K562 treated with DMSO at 1 percent for 4 hours (cell line): Measurements from ENCODE around the gene RPS6KL1. TPM values are rescaled to one million over a fixed set of nuclear protein-coding genes. Genes with fewer than 3 reads are reported as not detected.

ENCODE experiments used
- total RNA-seq: library from RNA; unstranded; fragments of 300-600 nt; gene quantifications from 2 replicates; pipeline ENCODE4 v1.2.3, GENCODE V29; 2022; ENCODE audit not compliant: insufficient read depth

Gene RPS6KL1
- 1.2 and 4.9 TPM in 2 replicates for total RNA-seq

GRCh38 chr14:74922752-74923401 is at the start of gene RPS6KL1:
Gene RPS6KL1 (minus strand): TSS chr14:74923260. CDS start chr14:74921541, 1,719 bp downstream.

GRCh38 chr14:74955229-74956026 is 32.4 kb upstream of the RPS6KL1 start, which contains the start of gene PGF:
Gene PGF (minus strand): TSS chr14:74955597. CDS start chr14:74955242, 355 bp downstream.

GRCh38 chr14:74881431-74882102 is 41.5 kb downstream of the RPS6KL1 start, which contains the start of gene DLST:
Gene DLST (plus strand): TSS chr14:74881916. CDS start chr14:74881954, 38 bp downstream.

GRCh38 chr14:74875941-74876913 is 46.8 kb downstream of the RPS6KL1 start, which contains the start of gene PROX2:
Gene PROX2 (minus strand): TSS chr14:74876145. CDS start chr14:74863834, 12,311 bp downstream.

Other genes starting within 250 kb of the RPS6KL1 start
- gene AREL1, start 210.2 kb downstream of the RPS6KL1 start, total RNA-seq, result 13.4 and 14.4 TPM in 2 replicates
- 23.1 and 28.1 TPM in 2 replicates for gene FCF1, start 210.1 kb downstream of the RPS6KL1 start, total RNA-seq
- gene YLPM1, start 159.9 kb downstream of the RPS6KL1 start, total RNA-seq, result 14.3 and 15.8 TPM in 2 replicates
- gene PROX2, start 47.1 kb downstream of the RPS6KL1 start, total RNA-seq, result 0.34 TPM in 1 of 2 replicates, not detected in the other
- 37.0 and 38.4 TPM in 2 replicates for gene DLST, start 41.3 kb downstream of the RPS6KL1 start, total RNA-seq
- 1.3 and 1.8 TPM in 2 replicates for gene PGF, start 32.3 kb upstream of the RPS6KL1 start, total RNA-seq
- gene EIF2B2, start 79.7 kb upstream of the RPS6KL1 start, total RNA-seq, result 14.4 and 18.2 TPM in 2 replicates
- 0.51 and 2.8 TPM in 2 replicates for gene MLH3, start 128.2 kb upstream of the RPS6KL1 start, total RNA-seq
- gene ACYP1, start 140.8 kb upstream of the RPS6KL1 start, total RNA-seq, result 24.6 and 26.2 TPM in 2 replicates
- gene ZC2HC1C, start 146.4 kb upstream of the RPS6KL1 start, total RNA-seq, result 4.2 and 5.8 TPM in 2 replicates
- gene NEK9, start 203.8 kb upstream of the RPS6KL1 start, total RNA-seq, result 17.6 and 19.4 TPM in 2 replicates